ENCODE results near the gene MTG1.
"Not testable (repeated sequence)": the region's sequence is repeated elsewhere in the genome, so short reads cannot be mapped to it uniquely, and the experiment has no call there.

DNA sequence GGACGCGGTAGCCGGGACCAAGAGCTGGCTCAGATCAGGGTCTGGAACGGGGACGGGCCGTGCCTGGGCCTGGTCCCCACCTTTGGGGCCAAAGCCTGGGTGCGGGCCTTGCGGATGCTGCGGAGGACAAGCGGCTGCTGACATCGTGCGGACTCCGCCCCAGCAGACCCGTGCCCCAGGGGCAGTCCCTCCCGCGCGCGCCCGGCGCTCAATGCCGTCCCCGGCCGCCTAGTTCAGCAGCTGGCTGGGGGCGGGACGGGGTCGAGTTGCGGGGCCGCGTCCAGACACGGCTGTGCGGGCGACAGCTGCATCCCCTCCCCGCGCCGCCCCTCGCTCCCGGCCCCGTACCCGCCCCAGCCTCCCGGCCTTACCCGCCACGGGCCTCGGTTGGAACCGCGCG lies 30.1 kb downstream of the MTG1 start:
- TF ChIP-seq EP300, POLR2A, POLR2AphosphoS5 (IDR thresholded peaks at IDR 0.05): not testable (repeated sequence)
- TF ChIP-seq, protein P1, sequence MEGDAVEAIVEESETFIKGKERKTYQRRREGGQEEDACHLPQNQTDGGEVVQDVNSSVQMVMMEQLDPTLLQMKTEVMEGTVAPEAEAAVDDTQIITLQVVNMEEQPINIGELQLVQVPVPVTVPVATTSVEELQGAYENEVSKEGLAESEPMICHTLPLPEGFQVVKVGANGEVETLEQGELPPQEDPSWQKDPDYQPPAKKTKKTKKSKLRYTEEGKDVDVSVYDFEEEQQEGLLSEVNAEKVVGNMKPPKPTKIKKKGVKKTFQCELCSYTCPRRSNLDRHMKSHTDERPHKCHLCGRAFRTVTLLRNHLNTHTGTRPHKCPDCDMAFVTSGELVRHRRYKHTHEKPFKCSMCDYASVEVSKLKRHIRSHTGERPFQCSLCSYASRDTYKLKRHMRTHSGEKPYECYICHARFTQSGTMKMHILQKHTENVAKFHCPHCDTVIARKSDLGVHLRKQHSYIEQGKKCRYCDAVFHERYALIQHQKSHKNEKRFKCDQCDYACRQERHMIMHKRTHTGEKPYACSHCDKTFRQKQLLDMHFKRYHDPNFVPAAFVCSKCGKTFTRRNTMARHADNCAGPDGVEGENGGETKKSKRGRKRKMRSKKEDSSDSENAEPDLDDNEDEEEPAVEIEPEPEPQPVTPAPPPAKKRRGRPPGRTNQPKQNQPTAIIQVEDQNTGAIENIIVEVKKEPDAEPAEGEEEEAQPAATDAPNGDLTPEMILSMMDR (IDR thresholded peaks at IDR 0.05), result not testable (repeated sequence)

Measured in sigmoid colon (tissue), 4 donors.